Measurements from ENCODE around the gene RBMS1. TPM values are rescaled to one million over a fixed set of nuclear protein-coding genes. Genes with fewer than 3 reads are reported as not detected.
"Not testable (repeated sequence)": the region's sequence is repeated elsewhere in the genome, so short reads cannot be mapped to it uniquely, and the experiment has no call there.

Gene RBMS1
- total RNA-seq, 2 experiments from 2014 or later, result 65.5 to 67.5 TPM

GRCh38 chr2:160376576-160376975, 117.0 kb downstream of the RBMS1 start:
- Mint-ChIP-seq H3K4me3 (no peak overlapping the region), H3K27me3 (no peaks in the 10 kb centered on the region), H3K36me3 (ENCODE audit: low read depth) (peaks cover 7% of the 10 kb centered on the region), H3K9me3 (no peaks in the 10 kb centered on the region), H3K4me1 (peaks cover 69% of the 10 kb centered on the region), H3K27ac (no peak overlapping the region)
- CTCF ChIA-PET, result interaction anchor here (1.1 to 1.4 kb wide), 2 partner anchors 11 to 24 kb away, joined by 3 to 5 read pairs; no protein-coding TSS in a partner anchor
- DNase-seq, result no peak
- POLR2A ChIA-PET, result no interaction called here

DNA sequence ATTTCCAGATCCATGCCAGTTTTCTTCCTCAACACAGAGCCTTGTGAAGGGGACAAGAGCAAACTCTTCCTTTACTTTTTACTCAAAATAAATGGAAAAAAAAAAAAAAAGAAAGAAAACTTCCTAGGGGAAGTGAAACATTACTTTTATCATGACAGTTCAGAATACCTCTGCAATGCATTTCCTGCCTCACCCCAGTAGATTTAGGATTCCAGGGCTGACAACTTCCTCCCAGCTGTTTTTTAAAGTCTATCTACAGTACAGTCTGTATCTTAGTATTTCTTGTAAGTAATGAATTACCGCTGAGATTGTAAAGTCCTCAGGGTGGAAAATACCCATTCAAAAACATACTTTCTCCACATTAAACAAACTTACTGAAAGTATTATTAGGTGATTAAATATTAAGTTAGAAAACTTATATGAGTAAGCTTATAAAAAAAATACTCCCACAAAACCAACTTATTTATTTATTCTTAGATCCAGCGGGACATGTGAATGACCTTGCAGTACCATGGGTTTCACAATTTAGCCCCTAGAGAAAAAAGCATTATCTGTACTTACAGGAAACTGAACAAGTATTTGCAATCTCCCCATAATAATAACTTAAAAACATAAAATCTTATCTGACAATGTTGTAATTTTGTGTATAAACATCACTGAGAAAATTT, 117.7 kb downstream of the RBMS1 start:
- Mint-ChIP-seq H3K27me3 (no peaks in the 10 kb centered on the region), H3K36me3 (ENCODE audit: low read depth) (peaks cover 7% of the 10 kb centered on the region), H3K4me3 (no peak overlapping the region), H3K27ac (no peak overlapping the region), H3K9me3 (no peaks in the 10 kb centered on the region), H3K4me1 (peaks cover 65% of the 10 kb centered on the region)
- DNase-seq, result no peak
- POLR2A ChIA-PET, result interaction anchor here (0.6 kb wide), 1 partner anchor 597 kb away, joined by 3 read pairs; no protein-coding TSS in a partner anchor
- CTCF ChIA-PET, result interaction anchor here (1.1 to 2.1 kb wide), 3 partner anchors 11 to 53 kb away, joined by 3 to 6 read pairs (median 5); no protein-coding TSS in a partner anchor

DNA sequence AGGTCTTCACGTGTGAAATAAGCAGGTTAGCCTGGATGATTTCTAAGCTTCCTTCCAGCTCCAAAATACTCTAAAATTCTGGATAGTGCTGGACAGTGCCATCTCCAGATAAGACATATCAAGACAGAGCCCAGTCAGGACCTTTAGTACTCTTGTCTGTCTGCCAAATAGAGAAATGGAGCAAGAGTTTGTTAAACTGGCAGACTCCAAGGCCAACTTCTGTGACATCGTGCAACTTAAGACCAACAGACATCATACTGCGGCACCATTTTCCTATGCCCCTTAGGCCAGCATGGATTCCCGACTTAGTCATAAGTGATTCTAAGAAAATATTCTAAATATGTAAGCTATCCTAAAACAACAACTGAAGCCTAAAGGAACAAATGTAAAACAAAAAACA, 118.6 kb downstream of the RBMS1 start:
- DNase-seq, result no peak
- no peak overlapping the region for H3K27ac Mint-ChIP-seq
- no peaks in the 10 kb centered on the region for H3K27me3 Mint-ChIP-seq
- no peak overlapping the region for H3K4me3 Mint-ChIP-seq
- no peaks in the 10 kb centered on the region for H3K9me3 Mint-ChIP-seq
- peaks cover 61% of the 10 kb centered on the region for H3K4me1 Mint-ChIP-seq
- CTCF ChIA-PET, result interaction anchor here (2.1 kb wide), 1 partner anchor 54 kb away, joined by 6 read pairs; no protein-coding TSS in a partner anchor
- POLR2A ChIA-PET, result no interaction called here
- peaks cover 7% of the 10 kb centered on the region for H3K36me3 Mint-ChIP-seq (ENCODE audit: low read depth)

- Mint-ChIP-seq H3K4me3 (no peak overlapping the region), H3K27ac (no peak overlapping the region), H3K36me3 (ENCODE audit: low read depth) (peaks cover 7% of the 10 kb centered on the region), H3K9me3 (no peaks in the 10 kb centered on the region), H3K4me1 (peaks cover 62% of the 10 kb centered on the region), H3K27me3 (no peaks in the 10 kb centered on the region)
- DNase-seq, result no peak
- POLR2A ChIA-PET, result no interaction called here
- CTCF ChIA-PET, result interaction anchor here (1.1 to 1.3 kb wide), 2 partner anchors 17 to 55 kb away, joined by 3 read pairs; no protein-coding TSS in a partner anchor
Observed at GRCh38 chr2:160373666-160374065, 119.9 kb downstream of the RBMS1 start.

GRCh38 chr2:160373263-160373662, 120.3 kb downstream of the RBMS1 start:
- CTCF ChIA-PET, result interaction anchor here (1.1 to 1.3 kb wide), 2 partner anchors 16 to 56 kb away, joined by 3 read pairs; no protein-coding TSS in a partner anchor
- Mint-ChIP-seq H3K4me3 (no peak overlapping the region), H3K9me3 (no peaks in the 10 kb centered on the region), H3K36me3 (ENCODE audit: low read depth) (peaks cover 7% of the 10 kb centered on the region), H3K27ac (no peak overlapping the region), H3K27me3 (no peaks in the 10 kb centered on the region), H3K4me1 (peaks cover 64% of the 10 kb centered on the region)
- no peak for DNase-seq
- POLR2A ChIA-PET, result no interaction called here

- Mint-ChIP-seq H3K4me1 (peaks cover 69% of the 10 kb centered on the region), H3K9me3 (no peaks in the 10 kb centered on the region), H3K27me3 (no peaks in the 10 kb centered on the region), H3K27ac (no peak overlapping the region), H3K4me3 (no peak overlapping the region), H3K36me3 (ENCODE audit: low read depth) (peaks cover 12% of the 10 kb centered on the region)
- no peak for DNase-seq
- ChIA-PET POLR2A (no interaction called here), CTCF (interaction anchor here (1.1 to 1.3 kb wide), 2 partner anchors 16 to 56 kb away, joined by 3 read pairs; no protein-coding TSS in a partner anchor)
Observed at GRCh38 chr2:160372585-160372984, 121.0 kb downstream of the RBMS1 start.

- POLR2A ChIA-PET, result no interaction called here
Observed at GRCh38 chr2:160372010-160372356, 121.6 kb downstream of the RBMS1 start.

DNA sequence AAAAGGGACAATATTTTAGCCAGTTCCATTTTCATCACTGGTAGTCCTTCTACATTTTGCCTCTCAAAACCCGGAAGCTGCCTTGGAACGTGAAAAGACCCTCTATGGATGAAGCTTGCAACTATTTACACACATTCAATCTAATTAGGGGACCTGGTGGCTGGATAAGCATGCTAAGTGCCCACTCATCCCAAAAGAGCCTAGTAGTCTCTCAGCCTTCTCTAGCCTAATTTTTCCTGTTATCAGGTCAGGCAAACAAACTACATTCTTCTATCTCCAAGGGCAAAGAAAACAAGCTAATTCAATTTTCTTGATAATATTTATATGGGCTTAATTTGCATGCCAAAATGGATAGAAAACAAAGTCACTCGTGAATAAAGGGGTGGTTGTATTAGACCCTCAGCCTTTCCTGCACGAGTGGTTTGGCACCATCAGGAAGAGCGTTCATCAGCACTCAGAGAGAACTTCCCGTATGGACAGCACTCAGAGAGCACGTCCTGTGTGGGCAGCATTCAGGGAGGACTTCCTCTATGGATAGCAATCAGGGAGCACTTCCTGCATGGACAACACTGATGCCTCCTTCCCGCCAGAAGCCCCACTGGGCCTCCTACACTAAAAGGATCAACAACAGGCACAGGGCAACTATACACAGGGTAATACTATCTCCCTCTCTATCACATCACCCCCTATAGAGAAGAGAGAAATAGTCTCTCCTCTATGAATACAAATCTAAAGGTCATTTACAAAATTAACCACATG, 122.2 kb downstream of the RBMS1 start:
- CTCF ChIA-PET, result no interaction called here

More at GRCh38 chr2:160372010-160372356, 121.6 kb downstream of the RBMS1 start:
- Mint-ChIP-seq H3K27ac (no peak overlapping the region), H3K4me1 (peaks cover 63% of the 10 kb centered on the region), H3K36me3 (ENCODE audit: low read depth) (peaks cover 12% of the 10 kb centered on the region), H3K27me3 (no peaks in the 10 kb centered on the region), H3K4me3 (no peak overlapping the region), H3K9me3 (no peaks in the 10 kb centered on the region)
- CTCF ChIA-PET, result no interaction called here
- DNase-seq, result no peak

DNA sequence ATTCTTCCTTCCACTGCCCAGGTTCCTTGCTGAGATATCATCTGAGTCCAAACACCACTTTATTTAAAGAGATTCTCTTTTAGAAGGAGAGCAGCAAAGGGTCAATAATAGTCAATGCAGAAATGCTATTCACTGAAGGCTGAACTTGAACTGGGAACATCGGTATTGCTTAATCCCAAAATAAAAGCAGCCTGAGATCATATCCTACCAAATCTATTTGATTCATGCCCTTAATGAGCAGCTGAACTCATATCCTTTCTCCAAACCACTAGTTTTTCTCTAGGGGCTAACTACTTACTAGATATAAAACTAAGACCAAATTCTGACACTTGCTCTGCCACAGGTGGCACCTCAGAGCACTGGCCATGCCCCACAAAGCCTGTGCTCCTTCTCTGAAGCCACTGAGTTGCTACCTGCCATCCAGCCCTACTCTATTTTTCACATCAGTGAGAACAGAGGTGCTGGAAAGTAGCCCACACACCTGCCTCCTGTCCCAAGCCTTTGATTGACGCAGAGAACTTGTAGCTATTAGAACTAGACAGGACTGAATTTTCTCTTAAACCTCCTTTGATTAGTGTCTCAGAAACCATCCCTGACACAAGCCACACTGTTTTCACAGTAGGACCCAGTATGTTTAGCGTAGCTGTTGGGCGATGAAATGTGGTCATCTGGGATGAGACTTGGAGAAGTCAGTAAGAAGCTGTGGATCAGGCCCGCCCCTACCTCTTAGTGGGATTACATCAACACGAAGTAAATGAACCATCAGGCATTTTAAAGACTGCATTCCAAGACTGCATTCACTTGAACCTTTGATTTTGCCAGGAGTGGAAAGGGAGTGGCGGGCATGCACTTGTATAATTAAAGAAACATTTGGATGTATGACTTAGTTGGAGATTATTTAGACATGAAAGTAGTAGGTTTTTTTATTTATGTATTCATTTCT, 124.3 kb downstream of the RBMS1 start:
- Mint-ChIP-seq H3K27ac (no peak overlapping the region), H3K36me3 (ENCODE audit: low read depth) (peaks cover 31% of the 10 kb centered on the region), H3K4me3 (no peak overlapping the region), H3K4me1 (peaks cover 43% of the 10 kb centered on the region), H3K27me3 (no peaks in the 10 kb centered on the region), H3K9me3 (no peaks in the 10 kb centered on the region)
- no peak for DNase-seq
- CTCF ChIA-PET, result no interaction called here
- POLR2A ChIA-PET, result no interaction called here

More for the DNA sequence above, 122.2 kb downstream of the RBMS1 start:
- Mint-ChIP-seq H3K36me3 (ENCODE audit: low read depth) (peaks cover 18% of the 10 kb centered on the region), H3K9me3 (no peaks in the 10 kb centered on the region), H3K27ac (no peak overlapping the region), H3K4me1 (peaks cover 61% of the 10 kb centered on the region), H3K27me3 (no peaks in the 10 kb centered on the region), H3K4me3 (no peak overlapping the region)
- no peak for DNase-seq
- POLR2A ChIA-PET, result no interaction called here

DNA sequence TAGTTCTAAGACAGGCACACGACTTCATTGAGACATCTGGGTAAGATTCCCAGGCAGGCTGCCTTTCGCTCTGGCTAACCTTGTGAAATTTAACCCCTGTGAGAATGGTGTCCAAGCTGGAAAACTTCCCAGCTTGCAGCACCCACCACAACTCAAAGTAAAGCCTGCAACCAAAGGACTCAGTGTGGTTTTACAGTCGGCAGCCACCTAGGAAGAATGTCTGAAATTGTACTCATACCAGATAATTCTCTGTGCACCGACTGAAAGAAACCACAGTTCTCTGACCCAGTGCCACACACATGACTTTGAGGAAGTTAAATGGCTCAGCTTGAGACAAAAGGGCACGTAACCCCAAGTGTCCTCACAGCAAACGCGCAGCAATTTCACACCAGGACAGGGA, 125.7 kb downstream of the RBMS1 start:
- ChIA-PET POLR2A (no interaction called here), CTCF (no interaction called here)
- Mint-ChIP-seq H3K27me3 (no peaks in the 10 kb centered on the region), H3K4me3 (no peak overlapping the region), H3K27ac (no peak overlapping the region), H3K36me3 (ENCODE audit: low read depth) (peaks cover 33% of the 10 kb centered on the region), H3K4me1 (peaks cover 31% of the 10 kb centered on the region), H3K9me3 (no peaks in the 10 kb centered on the region)
- DNase-seq, result no peak

DNA sequence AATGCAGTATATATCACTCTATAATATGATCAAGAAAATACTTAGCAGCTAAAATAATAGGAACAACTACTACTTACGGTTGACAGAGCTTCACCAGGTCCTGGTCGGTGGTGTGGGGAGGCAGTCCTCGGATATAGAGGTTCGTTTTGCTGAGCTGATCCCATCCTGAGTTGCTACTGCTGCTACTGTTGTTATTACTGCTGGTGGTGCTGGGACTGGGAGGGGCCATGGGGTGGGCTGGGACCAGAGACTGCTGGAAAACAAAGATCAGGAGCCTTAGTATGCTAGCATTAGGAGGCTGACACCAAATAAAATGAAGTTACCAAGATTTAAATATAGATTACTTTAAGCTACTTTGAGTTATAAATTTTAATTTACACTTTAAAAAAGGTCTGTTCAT, 126.5 kb downstream of the RBMS1 start:
- H3K36me3 Mint-ChIP-seq (ENCODE audit: low read depth), result peaks cover 33% of the 10 kb centered on the region
- H3K27me3 Mint-ChIP-seq, POLR2A ChIA-PET, H3K27ac Mint-ChIP-seq, CTCF ChIA-PET, H3K9me3 Mint-ChIP-seq, DNase-seq, H3K4me3 Mint-ChIP-seq: not testable (repeated sequence)
- peaks cover 25% of the 10 kb centered on the region for H3K4me1 Mint-ChIP-seq

DNA sequence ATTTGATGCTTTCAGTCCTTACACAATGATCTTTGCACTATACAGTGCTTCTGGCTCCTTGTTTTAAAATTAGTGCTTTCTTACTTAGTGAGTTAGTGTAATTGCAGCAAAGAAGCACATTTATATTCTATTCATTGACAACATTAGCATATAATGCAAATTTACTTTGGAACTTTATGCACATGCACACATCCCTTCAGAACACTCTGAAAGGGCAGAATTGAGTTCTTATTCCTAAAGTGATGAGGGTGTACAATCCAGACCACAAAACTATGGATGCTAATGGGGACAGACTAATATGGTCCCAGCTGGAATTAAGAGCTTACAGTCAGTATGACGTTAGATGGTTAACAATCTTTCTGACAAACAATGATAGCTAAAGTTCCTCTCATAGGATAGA, 127.1 kb downstream of the RBMS1 start:
- H3K36me3 Mint-ChIP-seq (ENCODE audit: low read depth), result peaks cover 33% of the 10 kb centered on the region
- no peaks in the 10 kb centered on the region for H3K27me3 Mint-ChIP-seq
- no peak overlapping the region for H3K4me3 Mint-ChIP-seq
- POLR2A ChIA-PET, result no interaction called here
- DNase-seq, result no peak
- H3K27ac Mint-ChIP-seq, result no peak overlapping the region
- CTCF ChIA-PET, result no interaction called here
- peaks cover 20% of the 10 kb centered on the region for H3K4me1 Mint-ChIP-seq
- H3K9me3 Mint-ChIP-seq, result no peaks in the 10 kb centered on the region
